Measurements from ENCODE around the gene EXOC3L4. TPM values are rescaled to one million over a fixed set of nuclear protein-coding genes. Genes with fewer than 3 reads are reported as not detected.

EXOC3L4 gene
- total RNA-seq, 2 donors from 2014 or later, result 0.37 TPM; not detected in 1

DNA sequence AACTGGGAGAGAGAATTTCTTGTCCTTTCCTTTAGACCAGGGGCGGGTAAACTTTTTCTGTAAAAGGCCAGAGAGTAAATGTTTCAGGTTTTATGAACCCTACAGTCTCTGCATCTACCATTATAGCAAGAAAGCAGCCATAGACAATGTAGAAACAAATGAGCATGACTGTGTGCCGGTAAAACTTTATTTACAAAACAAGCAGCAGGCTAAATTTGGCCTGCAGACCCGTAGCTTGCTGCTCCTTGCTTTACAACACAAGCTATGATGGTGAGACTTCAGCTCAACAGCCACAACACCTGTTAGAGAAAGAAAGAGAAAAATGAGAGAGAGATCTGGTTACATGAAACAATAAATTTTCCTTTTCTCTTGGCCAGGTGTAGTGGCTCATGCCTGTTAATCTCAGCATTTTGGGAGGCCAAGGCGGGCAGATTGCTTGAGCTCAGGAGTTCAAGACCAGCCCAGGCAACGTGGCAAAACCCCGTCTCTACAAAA lies 33.0 kb upstream of the EXOC3L4 start:
- Histone ChIP-seq H3K27ac (no peak overlapping the region), H3K27me3 (no peaks in the 10 kb centered on the region), H3K4me1 (peaks cover 0 to 25% of the 10 kb centered on the region in 2 donors), H3K36me3 (no peaks in the 10 kb centered on the region), H3K4me3 (no peak overlapping the region), H3K9me3 (no peaks in the 10 kb centered on the region)
- TF ChIP-seq, protein P1, sequence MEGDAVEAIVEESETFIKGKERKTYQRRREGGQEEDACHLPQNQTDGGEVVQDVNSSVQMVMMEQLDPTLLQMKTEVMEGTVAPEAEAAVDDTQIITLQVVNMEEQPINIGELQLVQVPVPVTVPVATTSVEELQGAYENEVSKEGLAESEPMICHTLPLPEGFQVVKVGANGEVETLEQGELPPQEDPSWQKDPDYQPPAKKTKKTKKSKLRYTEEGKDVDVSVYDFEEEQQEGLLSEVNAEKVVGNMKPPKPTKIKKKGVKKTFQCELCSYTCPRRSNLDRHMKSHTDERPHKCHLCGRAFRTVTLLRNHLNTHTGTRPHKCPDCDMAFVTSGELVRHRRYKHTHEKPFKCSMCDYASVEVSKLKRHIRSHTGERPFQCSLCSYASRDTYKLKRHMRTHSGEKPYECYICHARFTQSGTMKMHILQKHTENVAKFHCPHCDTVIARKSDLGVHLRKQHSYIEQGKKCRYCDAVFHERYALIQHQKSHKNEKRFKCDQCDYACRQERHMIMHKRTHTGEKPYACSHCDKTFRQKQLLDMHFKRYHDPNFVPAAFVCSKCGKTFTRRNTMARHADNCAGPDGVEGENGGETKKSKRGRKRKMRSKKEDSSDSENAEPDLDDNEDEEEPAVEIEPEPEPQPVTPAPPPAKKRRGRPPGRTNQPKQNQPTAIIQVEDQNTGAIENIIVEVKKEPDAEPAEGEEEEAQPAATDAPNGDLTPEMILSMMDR (IDR thresholded peaks at IDR 0.05), result no peak
- DNase-seq (ENCODE audit: low spot score), result no peak

DNA sequence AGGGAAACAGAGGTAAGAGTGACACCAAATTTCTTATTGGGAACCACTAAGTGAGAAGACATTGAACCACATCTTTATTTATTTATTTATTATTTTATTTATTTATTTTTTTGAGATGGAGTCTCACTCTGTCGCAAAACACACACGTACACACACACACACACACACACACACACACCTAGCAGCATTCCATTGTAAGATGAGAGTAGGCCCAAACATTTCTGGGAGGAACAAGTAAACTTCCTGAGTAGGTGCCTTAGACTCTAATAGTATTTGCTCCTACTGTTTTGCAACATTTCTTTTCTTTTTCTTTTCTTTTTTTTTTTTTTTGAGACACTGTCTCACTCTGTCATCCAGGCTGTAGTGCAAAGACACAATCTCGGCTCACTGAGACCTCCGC lies 30.1 kb upstream of the EXOC3L4 start:
- H3K9me3 ChIP-seq, result no peaks in the 10 kb centered on the region
- no peaks in the 10 kb centered on the region for H3K36me3 ChIP-seq
- no peaks in the 10 kb centered on the region for H3K27me3 ChIP-seq
- H3K4me1 ChIP-seq, result peaks cover 0 to 19% of the 10 kb centered on the region in 2 donors
- no peak for DNase-seq (ENCODE audit: low spot score)
- TF ChIP-seq, protein P1 (IDR thresholded peaks at IDR 0.05), result no peak
- H3K4me3 ChIP-seq, result no peak overlapping the region
- H3K27ac ChIP-seq, result no peak overlapping the region

DNA sequence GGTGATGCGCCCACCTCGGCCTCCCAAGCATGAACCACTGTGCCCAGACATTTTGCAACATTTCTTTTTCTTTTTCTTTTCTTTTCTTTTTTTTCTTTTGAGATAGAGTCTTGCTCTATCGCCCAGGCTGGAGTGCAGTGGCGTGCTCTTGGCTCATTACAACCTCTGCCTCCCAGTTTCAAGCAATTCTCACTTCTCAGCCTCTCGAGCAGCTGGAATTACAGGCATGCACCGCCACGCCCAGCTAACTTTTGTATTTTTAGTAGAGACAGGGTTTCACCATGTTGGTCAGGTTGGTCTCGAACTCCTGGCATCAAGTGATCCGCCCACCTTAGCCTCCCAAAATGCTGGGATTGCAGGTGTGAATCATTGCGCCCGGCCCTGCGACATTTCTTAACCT lies 29.5 kb upstream of the EXOC3L4 start:
- H3K4me3 ChIP-seq, result no peak overlapping the region
- TF ChIP-seq, protein P1 (IDR thresholded peaks at IDR 0.05), result no peak
- peaks cover 0 to 17% of the 10 kb centered on the region in 2 donors for H3K4me1 ChIP-seq
- H3K27ac ChIP-seq, result no peak overlapping the region
- no peaks in the 10 kb centered on the region for H3K9me3 ChIP-seq
- H3K27me3 ChIP-seq, result no peaks in the 10 kb centered on the region
- H3K36me3 ChIP-seq, result no peaks in the 10 kb centered on the region
- no peak for DNase-seq (ENCODE audit: low spot score)

DNA sequence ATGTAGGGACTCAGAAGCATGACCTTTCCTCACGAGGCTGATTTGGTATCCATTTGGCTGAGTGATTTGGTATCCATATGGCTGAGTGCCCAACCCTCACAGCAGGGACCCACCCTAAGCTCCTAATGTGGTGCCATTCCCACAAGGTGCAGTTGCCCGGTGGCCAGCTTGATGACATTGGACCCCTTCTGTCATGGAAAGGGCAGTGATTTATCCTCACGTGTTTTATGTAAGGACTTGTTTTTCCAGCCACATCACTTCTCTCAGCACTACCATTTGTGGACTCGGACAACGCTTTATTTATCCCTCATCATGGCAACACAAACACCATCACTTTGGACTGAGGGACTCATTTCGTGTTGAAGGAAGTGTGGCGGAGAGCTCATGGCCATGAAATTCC lies 28.7 kb upstream of the EXOC3L4 start:
- H3K4me3 ChIP-seq, result no peak overlapping the region
- H3K36me3 ChIP-seq, result no peaks in the 10 kb centered on the region
- no peak overlapping the region for H3K27ac ChIP-seq
- H3K9me3 ChIP-seq, result no peaks in the 10 kb centered on the region
- no peaks in the 10 kb centered on the region for H3K27me3 ChIP-seq
- TF ChIP-seq, protein P1 (IDR thresholded peaks at IDR 0.05), result no peak
- no peak for DNase-seq (ENCODE audit: low spot score)
- H3K4me1 ChIP-seq, result peaks cover 0 to 17% of the 10 kb centered on the region in 2 donors

DNA sequence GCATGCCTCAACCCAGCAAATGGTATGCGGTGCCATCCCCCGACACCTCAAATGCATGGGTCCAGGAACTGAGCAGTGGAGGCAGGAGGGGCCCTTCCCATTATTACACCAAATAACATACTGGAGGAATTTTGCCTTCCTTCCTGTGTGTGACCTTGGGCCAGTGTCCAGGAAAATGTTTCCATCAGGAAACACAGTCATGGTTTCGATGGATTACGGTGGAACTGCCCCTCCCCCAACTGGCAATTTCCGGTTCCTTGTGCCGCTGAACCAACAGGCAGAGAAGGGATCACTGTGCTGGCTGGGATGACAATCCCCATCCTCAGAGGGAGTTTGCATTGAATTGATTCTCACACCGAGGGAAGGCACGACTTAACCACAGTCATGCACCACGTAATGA lies 28.1 kb upstream of the EXOC3L4 start:
- H3K4me3 ChIP-seq, result no peak overlapping the region
- peaks cover 0 to 17% of the 10 kb centered on the region in 2 donors for H3K4me1 ChIP-seq
- H3K36me3 ChIP-seq, result no peaks in the 10 kb centered on the region
- no peak overlapping the region for H3K27ac ChIP-seq
- no peaks in the 10 kb centered on the region for H3K27me3 ChIP-seq
- no peaks in the 10 kb centered on the region for H3K9me3 ChIP-seq
- DNase-seq (ENCODE audit: low spot score), result no peak
- TF ChIP-seq, protein P1 (IDR thresholded peaks at IDR 0.05), result no peak
